ENCODE data around the gene IQSEC3.

- TF ChIP-seq EZH2phosphoT487 (IDR thresholded peaks at IDR 0.05; ENCODE audit: low read depth, severe bottlenecking, unreplicated experiment) (no peak), CTCF (IDR thresholded peaks at IDR 0.05; ENCODE audit: poor library complexity) (no peak), EZH2 (IDR thresholded peaks at IDR 0.05; ENCODE audit: borderline replicate concordance) (no peak)
Measured at GRCh38 chr12:203074-203461, 136.5 kb downstream of the IQSEC3 start.
